Measurements from ENCODE around the gene PARP12. TPM values are rescaled to one million over a fixed set of nuclear protein-coding genes. Genes with fewer than 3 reads are reported as not detected.

Gene PARP12
- total RNA-seq, 1 donor from 2014 or later, result 6.8 TPM

GRCh38 chr7:140035400-140036223 is 27.1 kb downstream of the PARP12 start:
- Histone ChIP-seq H3K4me3 (no peak overlapping the region), H3K4me1 (no peaks in the 10 kb centered on the region), H3K27me3 (no peaks in the 10 kb centered on the region), H3K36me3 (no peaks in the 10 kb centered on the region), H3K27ac (no peak overlapping the region), H3K9me3 (ENCODE audit: low read depth) (no peaks in the 10 kb centered on the region), H3F3A (ENCODE audit: low read depth) (no peaks in the 10 kb centered on the region), H3K4me2 (no peak overlapping the region), H3K9ac (no peak overlapping the region), H2AFZ (replicated peaks) (no peak overlapping the region), H4K20me1 (ENCODE audit: low read depth) (no peaks in the 10 kb centered on the region), H3K79me2 (ENCODE audit: low read depth) (no peaks in the 10 kb centered on the region)
- Mint-ChIP-seq H3K4me1 (no peaks in the 10 kb centered on the region), H3K9me3 (no peaks in the 10 kb centered on the region), H3K4me3 (no peak overlapping the region), H3K27me3 (ENCODE audit: insufficient read depth, low read depth) (peaks cover 2% of the 10 kb centered on the region), H3K27ac (no peak overlapping the region), H3K36me3 (no peaks in the 10 kb centered on the region)
- no peak for TF ChIP-seq CTCF (IDR thresholded peaks at IDR 0.05)
- no peak for TF ChIP-seq EZH2phosphoT487 (IDR thresholded peaks at IDR 0.05)
- no peak for TF ChIP-seq EZH2 (IDR thresholded peaks at IDR 0.05)
- DNase-seq (ENCODE audit: low spot score), result no peak

- no peak for DNase-seq (ENCODE audit: low spot score)
- no peaks in the 10 kb centered on the region for H3K4me1 ChIP-seq
- H3K79me2 ChIP-seq (ENCODE audit: low read depth), result no peaks in the 10 kb centered on the region
- Mint-ChIP-seq H3K36me3 (no peaks in the 10 kb centered on the region), H3K4me1 (no peaks in the 10 kb centered on the region), H3K4me3 (no peak overlapping the region), H3K27me3 (ENCODE audit: insufficient read depth, low read depth) (peaks cover 2% of the 10 kb centered on the region), H3K27ac (no peak overlapping the region), H3K9me3 (no peaks in the 10 kb centered on the region)
- H3K4me2 ChIP-seq, result no peak overlapping the region
- H3F3A ChIP-seq (ENCODE audit: low read depth), result no peaks in the 10 kb centered on the region
- H3K9ac ChIP-seq, result no peak overlapping the region
- H3K27me3 ChIP-seq, result no peaks in the 10 kb centered on the region
- TF ChIP-seq CTCF (IDR thresholded peaks at IDR 0.05) (no peak), EZH2phosphoT487 (IDR thresholded peaks at IDR 0.05) (no peak), EZH2 (IDR thresholded peaks at IDR 0.05) (no peak)
- no peaks in the 10 kb centered on the region for H3K36me3 ChIP-seq
- H2AFZ ChIP-seq (replicated peaks), result no peak overlapping the region
- no peak overlapping the region for H3K4me3 ChIP-seq
- no peaks in the 10 kb centered on the region for H3K9me3 ChIP-seq (ENCODE audit: low read depth)
- H3K27ac ChIP-seq, result no peak overlapping the region
- H4K20me1 ChIP-seq (ENCODE audit: low read depth), result no peaks in the 10 kb centered on the region
Observed at GRCh38 chr7:140034421-140034820, 28.3 kb downstream of the PARP12 start.

GRCh38 chr7:140033779-140034363 is 28.9 kb downstream of the PARP12 start:
- no peaks in the 10 kb centered on the region for H3K27me3 ChIP-seq

More at GRCh38 chr7:140033779-140034363, 28.9 kb downstream of the PARP12 start:
- no peak overlapping the region for H3K27ac Mint-ChIP-seq
- H3K27me3 Mint-ChIP-seq (ENCODE audit: insufficient read depth, low read depth), result peaks cover 2% of the 10 kb centered on the region
- H3K27ac ChIP-seq, result no peak overlapping the region
- no peak overlapping the region for H3K9ac ChIP-seq
- H3K4me3 ChIP-seq, result no peak overlapping the region
- H3K9me3 Mint-ChIP-seq, result no peaks in the 10 kb centered on the region
- no peaks in the 10 kb centered on the region for H3K4me1 Mint-ChIP-seq
- H3F3A ChIP-seq (ENCODE audit: low read depth), result no peaks in the 10 kb centered on the region
- H3K4me2 ChIP-seq, result no peak overlapping the region
- no peaks in the 10 kb centered on the region for H3K36me3 ChIP-seq
- no peak overlapping the region for H2AFZ ChIP-seq (replicated peaks)
- H3K4me1 ChIP-seq, result no peaks in the 10 kb centered on the region
- TF ChIP-seq CTCF (IDR thresholded peaks at IDR 0.05) (no peak), EZH2phosphoT487 (IDR thresholded peaks at IDR 0.05) (no peak), EZH2 (IDR thresholded peaks at IDR 0.05) (no peak)
- no peak for DNase-seq (ENCODE audit: low spot score)
- no peaks in the 10 kb centered on the region for H3K9me3 ChIP-seq (ENCODE audit: low read depth)
- no peaks in the 10 kb centered on the region for H3K79me2 ChIP-seq (ENCODE audit: low read depth)
- no peaks in the 10 kb centered on the region for H4K20me1 ChIP-seq (ENCODE audit: low read depth)
- no peaks in the 10 kb centered on the region for H3K36me3 Mint-ChIP-seq
- no peak overlapping the region for H3K4me3 Mint-ChIP-seq

Data from neural progenitor cell (in vitro differentiated cells).